C1 segment of cervical spinal cord (tissue), 14 donors: ENCODE results near the gene CELSR2.

Source experiments
- DNase-seq, 14 donors: peaks; one replicate each; lab custom pipeline; 2025; lab: John Stamatoyannopoulos, UW

The CELSR2 gene

DNA sequence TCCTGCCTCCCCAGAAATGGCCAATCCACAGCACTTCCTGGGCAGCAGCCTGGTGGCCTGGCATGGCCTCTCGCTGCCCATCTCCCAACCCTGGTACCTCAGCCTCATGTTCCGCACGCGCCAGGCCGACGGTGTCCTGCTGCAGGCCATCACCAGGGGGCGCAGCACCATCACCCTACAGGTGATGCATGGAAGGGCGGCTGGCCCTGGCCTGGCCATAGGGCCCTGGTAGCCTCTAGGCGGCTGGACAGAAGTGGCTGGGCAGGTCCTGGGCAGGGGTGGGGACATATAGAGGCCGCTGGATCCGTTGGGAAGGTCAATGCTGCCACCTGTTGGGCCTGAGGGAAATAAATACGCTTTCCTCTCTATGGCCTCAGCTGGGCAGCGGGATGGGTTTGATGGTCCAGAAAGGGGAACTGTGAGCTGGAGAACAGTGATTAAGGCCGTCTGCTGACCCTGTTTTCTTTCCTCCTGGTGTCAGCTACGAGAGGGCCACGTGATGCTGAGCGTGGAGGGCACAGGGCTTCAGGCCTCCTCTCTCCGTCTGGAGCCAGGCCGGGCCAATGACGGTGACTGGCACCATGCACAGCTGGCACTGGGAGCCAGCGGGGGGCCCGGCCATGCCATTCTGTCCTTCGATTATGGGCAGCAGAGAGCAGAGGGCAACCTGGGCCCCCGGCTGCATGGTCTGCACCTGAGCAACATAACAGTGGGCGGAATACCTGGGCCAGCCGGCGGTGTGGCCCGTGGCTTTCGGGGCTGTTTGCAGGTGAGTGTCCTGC, 14.4 kb downstream of the CELSR2 start:
- peak in 12 of 14 donors; percentile 39 to 87 (median 79) for DNase-seq

DNA sequence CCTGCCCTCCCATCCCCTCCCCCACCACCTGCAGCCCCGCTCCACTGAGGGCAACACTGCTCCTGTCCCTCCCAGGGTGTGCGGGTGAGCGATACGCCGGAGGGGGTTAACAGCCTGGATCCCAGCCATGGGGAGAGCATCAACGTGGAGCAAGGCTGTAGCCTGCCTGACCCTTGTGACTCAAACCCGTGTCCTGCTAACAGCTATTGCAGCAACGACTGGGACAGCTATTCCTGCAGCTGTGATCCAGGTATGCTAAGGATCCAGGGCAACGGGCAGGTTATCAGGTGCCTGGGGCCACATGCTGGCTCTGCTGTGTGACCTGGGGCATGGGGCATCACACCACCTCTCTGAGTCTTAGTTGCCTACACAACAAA, 15.0 kb downstream of the CELSR2 start:
- DNase-seq, result no peak

DNA sequence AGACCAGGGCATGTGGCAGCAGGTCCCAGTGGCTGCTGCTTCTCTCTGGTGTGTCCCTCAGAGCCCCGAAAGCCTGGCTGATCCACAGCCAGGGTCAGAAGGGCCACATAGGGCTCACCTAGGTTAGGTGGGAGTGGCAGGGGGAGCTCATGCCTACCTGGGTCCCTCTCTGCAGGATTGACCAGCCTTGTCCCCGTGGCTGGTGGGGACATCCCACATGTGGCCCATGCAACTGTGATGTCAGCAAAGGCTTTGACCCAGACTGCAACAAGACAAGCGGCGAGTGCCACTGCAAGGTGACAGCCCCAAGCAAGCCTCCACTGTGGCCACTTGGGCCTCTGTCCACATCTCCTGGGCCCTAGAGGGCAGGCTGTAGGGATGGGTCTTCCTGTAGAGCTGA, 15.7 kb downstream of the CELSR2 start:
- no peak for DNase-seq

DNA sequence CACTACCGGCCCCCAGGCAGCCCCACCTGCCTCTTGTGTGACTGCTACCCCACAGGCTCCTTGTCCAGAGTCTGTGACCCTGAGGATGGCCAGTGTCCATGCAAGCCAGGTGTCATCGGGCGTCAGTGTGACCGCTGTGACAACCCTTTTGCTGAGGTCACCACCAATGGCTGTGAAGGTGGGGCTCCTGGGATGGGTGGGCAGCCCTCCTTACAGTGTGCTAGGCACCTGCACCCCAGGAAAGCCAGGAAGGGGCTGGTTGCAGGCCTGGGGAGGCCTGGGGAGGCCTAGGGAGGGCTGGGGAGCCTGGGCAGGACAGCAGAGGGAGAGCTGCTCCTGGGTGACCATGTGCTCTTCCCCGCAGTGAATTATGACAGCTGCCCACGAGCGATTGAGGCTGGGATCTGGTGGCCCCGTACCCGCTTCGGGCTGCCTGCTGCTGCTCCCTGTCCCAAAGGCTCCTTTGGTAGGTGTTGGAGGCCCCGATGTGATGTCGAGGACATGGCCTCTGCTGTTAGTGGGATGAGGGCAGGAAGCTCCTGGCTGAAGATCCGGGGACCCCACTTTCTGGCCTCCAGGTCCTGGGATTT, 16.5 kb downstream of the CELSR2 start:
- DNase-seq, result no peak

DNA sequence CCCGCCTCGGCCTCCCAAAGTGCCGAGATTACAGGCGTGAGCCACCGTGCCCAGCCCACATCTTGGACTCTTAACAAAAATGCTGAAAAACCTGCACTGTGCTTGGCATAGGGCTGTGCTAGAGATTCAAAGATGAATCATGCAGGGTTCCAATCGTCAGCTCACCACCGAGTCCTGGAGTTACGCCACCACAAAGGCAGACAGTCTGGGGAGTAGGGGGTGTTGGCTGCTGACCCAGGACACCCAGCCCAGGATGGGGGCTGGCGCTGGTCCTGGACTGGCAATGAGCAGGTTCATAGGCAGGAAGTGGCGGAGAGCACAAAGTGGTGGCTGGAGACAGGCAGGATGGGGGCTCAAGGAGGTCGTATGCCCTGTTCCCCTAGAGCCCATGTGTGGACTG, 17.6 kb downstream of the CELSR2 start:
- peak in 1 of 14 donors; percentile 43 for DNase-seq

DNA sequence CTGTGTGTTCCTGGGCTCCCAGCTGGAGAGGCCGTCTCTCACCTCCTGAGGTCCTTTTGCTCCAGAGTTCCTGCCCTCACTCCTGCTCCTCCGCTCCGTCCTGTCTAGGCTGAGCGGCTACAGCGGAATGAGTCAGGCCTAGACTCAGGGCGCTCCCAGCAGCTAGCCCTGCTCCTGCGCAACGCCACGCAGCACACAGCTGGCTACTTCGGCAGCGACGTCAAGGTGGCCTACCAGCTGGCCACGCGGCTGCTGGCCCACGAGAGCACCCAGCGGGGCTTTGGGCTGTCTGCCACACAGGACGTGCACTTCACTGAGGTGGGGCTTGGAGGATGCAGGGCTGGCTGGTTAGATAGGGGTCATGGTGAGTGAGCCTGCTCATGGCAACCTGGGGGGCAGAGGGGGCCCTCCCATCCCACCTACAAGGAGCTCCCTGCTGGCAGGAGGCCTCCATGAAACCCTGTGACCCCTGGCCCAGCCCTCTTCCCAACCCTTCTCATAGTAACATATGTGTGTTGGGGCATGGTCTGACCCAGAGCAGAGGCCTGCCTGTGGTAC, 18.5 kb downstream of the CELSR2 start:
- DNase-seq, result no peak

DNA sequence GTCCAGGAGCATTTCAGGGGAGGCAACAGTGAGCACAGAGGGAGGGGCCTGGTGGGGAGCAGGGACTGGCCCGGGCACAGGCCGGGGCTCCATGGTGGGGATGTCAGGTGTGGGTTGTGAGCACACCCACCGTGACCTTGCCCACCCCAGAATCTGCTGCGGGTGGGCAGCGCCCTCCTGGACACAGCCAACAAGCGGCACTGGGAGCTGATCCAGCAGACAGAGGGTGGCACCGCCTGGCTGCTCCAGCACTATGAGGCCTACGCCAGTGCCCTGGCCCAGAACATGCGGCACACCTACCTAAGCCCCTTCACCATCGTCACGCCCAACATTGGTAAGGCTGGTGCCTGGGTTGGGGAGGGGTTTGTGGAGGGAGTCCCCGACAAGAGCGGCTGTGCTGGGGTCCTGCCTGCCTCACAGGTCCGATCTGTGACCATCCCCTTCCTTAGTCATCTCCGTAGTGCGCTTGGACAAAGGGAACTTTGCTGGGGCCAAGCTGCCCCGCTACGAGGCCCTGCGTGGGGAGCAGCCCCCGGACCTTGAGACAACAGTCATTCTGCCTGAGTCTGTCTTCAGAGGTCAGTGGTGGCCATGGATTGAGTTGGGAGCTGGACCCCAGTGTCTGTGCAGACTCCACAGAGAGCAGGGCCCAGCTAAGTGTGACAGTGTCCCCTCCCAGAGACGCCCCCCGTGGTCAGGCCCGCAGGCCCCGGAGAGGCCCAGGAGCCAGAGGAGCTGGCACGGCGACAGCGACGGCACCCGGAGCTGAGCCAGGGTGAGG, 19.3 kb downstream of the CELSR2 start:
- peak in 2 of 14 donors; percentile 39 for DNase-seq

DNA sequence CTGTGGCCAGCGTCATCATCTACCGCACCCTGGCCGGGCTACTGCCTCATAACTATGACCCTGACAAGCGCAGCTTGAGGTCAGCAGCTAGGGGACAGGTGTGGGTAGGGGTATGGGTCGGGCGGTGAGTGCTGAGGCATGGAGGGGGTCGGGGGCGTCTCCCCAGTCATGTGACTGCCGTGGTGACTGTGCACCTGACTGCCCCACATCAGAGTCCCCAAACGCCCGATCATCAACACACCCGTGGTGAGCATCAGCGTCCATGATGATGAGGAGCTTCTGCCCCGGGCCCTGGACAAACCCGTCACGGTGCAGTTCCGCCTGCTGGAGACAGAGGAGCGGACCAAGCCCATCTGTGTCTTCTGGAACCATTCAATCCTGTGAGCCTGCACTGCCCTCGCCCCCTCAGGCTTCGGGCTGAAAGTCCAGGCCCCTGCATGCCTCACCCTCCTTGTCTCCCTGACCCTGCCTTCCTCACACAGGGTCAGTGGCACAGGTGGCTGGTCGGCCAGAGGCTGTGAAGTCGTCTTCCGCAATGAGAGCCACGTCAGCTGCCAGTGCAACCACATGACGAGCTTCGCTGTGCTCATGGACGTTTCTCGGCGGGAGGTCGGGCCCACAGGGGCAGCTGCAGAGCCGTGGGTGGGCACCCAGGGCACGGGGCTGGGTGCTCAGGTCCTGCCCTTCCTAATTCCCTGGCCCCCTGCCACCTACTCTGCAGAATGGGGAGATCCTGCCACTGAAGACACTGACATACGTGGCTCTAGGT, 20.1 kb downstream of the CELSR2 start:
- DNase-seq, result no peak

DNA sequence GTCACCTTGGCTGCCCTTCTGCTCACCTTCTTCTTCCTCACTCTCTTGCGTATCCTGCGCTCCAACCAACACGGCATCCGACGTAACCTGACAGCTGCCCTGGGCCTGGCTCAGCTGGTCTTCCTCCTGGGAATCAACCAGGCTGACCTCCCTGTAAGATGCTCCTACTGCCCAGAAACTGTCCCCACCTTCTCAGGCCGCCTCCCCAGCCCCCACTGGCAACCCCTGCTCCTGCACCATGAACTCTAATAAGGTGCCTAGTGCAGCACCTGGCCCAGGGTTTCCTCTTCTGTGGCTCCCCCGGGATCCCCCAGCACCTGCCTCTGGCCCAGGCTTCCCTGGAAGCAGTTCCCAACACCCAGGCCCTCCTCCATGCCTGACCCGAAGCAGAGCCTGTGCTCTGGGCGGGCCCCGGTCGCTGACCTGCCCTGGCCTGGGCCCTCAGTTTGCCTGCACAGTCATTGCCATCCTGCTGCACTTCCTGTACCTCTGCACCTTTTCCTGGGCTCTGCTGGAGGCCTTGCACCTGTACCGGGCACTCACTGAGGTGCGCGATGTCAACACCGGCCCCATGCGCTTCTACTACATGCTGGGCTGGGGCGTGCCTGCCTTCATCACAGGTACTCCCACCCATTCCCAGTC, 20.8 kb downstream of the CELSR2 start:
- no peak for DNase-seq

DNA sequence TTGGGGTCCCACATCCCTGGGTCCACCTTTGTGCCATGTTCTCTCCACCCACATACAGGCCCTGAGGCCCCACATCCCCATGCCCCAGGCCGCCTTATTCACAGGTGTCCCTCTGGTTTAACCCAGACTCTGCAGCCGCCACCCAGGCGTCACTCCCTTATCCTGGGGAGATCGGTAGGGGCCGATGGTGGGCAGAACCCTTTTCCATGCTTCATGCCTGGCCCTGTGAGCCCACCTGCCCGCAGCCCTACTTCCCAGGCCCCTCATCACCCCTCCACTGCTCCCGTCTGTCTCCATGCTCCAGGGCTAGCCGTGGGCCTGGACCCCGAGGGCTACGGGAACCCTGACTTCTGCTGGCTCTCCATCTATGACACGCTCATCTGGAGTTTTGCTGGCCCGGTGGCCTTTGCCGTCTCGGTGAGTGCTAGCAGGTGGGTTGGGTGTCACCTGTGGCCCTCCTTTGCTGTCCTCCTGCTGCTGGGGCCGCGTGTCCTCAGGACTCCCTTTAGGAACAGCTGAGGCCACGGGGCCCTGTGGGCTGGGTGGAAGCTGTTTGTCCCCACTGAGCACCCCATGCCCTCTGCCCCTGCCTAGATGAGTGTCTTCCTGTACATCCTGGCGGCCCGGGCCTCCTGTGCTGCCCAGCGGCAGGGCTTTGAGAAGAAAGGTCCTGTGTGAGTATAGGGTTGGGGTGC, 21.4 kb downstream of the CELSR2 start:
- no peak for DNase-seq

DNA sequence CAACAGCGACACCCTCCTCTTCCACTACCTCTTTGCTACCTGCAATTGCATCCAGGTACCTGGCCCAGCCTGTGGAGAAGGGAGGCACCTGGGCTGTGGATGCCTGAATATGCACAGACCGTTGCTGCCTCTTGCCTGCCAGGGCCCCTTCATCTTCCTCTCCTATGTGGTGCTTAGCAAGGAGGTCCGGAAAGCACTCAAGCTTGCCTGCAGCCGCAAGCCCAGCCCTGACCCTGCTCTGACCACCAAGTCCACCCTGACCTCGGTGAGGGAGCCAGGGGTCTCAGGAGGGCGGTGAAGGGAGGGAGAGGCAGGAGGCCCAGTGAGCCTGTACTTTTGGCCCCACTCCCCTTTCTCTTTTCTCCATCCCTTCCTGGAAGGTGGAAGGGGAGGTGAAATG, 22.1 kb downstream of the CELSR2 start:
- DNase-seq, result no peak

DNA sequence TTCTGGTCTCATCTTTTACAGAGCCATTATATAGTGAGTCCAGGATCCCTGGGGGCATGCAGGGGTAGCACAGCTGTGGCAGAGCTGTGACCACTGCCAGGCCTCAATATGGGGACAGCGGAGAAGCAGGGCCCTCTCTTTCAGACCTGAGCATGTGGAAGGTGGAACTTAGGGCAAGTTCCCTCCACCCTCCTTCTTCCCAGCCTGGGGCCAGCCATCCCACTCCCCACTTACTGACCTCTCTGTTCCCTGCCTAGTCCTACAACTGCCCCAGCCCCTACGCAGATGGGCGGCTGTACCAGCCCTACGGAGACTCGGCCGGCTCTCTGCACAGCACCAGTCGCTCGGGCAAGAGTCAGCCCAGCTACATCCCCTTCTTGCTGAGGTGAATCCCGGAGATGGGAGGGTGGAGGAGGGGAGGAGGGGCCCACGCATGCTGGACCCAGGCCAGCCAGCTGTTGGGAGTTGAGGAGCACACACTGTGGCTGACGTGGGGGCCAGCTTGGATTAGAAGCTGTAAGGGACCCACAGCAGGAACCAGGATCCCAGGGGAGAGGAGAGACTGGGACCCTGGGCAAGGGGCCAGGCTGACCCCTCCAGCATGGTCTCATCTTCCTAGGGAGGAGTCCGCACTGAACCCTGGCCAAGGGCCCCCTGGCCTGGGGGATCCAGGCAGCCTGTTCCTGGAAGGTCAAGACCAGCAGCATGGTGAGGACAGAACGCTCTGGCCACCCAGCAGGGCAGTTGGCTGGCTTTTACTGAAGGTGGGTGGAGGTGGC, 22.9 kb downstream of the CELSR2 start:
- no peak for DNase-seq

DNA sequence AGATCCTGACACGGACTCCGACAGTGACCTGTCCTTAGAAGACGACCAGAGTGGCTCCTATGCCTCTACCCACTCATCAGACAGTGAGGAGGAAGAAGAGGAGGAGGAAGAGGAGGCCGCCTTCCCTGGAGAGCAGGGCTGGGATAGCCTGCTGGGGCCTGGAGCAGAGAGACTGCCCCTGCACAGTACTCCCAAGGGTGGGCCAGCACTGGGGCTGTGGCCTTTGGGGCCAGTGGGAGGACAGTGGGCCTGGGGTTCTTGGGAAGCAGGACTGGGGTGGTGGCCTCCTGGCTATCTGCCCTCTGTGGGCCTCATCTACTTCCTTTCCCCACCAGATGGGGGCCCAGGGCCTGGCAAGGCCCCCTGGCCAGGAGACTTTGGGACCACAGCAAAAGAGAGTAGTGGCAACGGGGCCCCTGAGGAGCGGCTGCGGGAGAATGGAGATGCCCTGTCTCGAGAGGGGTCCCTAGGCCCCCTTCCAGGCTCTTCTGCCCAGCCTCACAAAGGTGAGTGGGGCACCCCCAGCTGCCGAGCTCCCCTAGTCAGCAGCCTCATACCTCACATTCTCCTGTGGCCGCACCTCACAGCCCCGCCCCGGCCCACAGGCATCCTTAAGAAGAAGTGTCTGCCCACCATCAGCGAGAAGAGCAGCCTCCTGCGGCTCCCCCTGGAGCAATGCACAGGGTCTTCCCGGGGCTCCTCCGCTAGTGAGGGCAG, 23.6 kb downstream of the CELSR2 start:
- no peak for DNase-seq

DNA sequence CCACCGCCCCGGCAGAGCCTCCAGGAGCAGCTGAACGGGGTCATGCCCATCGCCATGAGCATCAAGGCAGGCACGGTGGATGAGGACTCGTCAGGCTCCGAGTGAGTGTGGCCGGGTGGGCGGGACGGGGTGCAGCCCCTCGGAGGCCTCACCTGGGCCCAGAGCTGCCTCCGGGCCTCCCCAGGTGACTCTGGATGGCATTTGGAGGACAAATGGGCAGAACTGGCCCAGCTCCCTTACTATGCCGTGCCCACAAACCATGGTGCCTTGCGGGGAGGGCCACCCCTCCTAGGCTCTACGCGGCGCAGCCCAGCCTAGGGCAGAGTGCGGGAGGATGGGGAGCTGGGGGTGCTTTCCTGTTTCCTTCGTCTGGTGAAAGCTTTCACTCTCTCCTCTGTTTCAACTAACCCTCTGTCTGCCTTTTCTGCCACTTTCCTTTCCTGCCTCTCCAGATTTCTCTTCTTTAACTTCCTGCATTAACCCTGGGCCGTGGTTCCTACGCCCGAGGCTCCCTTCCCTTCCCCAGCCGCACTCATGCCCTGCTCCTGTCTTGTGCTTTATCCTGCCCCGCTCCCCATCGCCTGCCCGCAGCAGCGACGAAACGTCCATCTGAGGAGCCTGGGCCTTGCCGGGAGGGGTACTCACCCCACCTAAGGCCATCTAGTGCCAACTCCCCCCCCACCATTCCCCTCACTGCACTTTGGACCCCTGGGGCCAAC, 24.4 kb downstream of the CELSR2 start:
- no peak for DNase-seq

DNA sequence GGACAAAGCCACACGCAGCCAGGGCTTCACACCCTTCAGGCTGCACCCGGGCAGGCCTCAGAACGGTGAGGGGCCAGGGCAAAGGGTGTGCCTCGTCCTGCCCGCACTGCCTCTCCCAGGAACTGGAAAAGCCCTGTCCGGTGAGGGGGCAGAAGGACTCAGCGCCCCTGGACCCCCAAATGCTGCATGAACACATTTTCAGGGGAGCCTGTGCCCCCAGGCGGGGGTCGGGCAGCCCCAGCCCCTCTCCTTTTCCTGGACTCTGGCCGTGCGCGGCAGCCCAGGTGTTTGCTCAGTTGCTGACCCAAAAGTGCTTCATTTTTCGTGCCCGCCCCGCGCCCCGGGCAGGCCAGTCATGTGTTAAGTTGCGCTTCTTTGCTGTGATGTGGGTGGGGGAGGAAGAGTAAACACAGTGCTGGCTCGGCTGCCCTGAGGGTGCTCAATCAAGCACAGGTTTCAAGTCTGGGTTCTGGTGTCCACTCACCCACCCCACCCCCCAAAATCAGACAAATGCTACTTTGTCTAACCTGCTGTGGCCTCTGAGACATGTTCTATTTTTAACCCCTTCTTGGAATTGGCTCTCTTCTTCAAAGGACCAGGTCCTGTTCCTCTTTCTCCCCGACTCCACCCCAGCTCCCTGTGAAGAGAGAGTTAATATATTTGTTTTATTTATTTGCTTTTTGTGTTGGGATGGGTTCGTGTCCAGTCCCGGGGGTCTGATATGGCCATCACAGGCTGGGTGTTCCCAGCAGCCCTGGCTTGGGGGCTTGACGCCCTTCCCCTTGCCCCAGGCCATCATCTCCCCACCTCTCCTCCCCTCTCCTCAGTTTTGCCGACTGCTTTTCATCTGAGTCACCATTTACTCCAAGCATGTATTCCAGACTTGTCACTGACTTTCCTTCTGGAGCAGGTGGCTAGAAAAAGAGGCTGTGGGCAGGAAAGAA, 25.5 kb downstream of the CELSR2 start:
- peak in 3 of 14 donors; percentile 11 to 57 (median 52) for DNase-seq

DNA sequence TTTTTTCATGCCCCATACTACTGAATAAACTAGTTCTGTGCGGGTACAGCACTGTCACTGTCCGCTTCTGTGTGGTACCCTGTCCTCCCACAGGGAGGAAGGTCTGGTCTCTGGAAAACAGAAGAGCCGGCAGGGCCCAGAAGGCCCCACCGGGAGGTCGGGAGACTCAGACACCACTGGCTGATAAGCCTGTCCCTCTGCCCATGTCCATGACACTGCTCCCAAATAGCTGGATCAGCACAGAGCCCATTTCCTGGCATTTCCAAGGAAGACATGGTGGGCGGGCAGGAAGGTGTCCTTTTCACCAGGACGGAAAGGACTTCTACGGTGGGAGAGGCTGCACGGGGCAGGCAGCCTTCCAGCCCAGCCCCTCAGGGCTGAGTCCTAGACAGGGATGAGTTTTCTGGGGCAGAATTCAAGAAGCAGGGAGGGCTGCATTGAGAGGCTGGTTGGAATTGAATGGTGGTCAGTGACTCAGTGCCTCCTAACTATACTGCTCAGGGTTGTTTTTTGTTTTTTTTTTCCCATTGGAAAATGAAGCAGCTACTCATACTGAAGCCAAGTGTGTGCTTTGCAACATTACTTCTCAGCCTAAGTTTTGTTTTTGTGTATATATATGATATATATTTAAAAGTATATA, 26.5 kb downstream of the CELSR2 start:
- DNase-seq, result no peak
